ENCODE measurements around the gene CLIC6.

- TF ChIP-seq CTCF (IDR thresholded peaks at IDR 0.05): no peak
- no peak for TF ChIP-seq POLR2A (IDR thresholded peaks at IDR 0.05)
Measured at GRCh38 chr21:34647555-34647954, 21.2 kb upstream of the CLIC6 start.
